CD4-positive, alpha-beta T cell treated with Interleukin-6 at 100 ng/mL for 8 hours (primary cell): ENCODE results near the gene CASZ1.

Experiments
- DNase-seq: peaks from one replicate; pipeline ENCODE4 v3.0.0-alpha.2; 2020; ENCODE audit warnings: mixed read lengths, low spot score

The CASZ1 gene

DNA sequence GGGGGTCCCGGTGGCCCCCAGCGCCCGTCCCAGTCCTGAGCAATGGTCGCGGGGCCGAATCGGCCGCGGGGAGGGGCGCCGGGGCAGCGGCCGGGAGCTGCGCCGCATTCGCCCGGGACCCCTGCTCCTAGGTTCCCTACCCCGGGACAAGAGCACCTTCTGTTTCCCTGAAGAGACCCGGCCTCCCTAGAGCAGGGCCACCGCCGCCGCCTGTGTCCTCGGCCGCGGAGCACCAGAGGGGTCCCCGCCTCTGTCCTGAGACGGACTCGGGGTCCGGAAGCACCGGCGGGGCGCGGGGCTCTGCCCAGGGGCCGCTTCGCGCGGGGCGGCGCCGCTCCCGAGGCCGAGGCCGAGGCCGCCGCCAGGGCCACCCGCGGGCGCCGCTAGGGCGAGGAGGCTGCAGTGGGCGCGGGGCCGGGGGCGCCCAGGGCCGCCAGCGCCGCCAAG, 157.9 kb downstream of the CASZ1 start:
- no peak for DNase-seq

DNA sequence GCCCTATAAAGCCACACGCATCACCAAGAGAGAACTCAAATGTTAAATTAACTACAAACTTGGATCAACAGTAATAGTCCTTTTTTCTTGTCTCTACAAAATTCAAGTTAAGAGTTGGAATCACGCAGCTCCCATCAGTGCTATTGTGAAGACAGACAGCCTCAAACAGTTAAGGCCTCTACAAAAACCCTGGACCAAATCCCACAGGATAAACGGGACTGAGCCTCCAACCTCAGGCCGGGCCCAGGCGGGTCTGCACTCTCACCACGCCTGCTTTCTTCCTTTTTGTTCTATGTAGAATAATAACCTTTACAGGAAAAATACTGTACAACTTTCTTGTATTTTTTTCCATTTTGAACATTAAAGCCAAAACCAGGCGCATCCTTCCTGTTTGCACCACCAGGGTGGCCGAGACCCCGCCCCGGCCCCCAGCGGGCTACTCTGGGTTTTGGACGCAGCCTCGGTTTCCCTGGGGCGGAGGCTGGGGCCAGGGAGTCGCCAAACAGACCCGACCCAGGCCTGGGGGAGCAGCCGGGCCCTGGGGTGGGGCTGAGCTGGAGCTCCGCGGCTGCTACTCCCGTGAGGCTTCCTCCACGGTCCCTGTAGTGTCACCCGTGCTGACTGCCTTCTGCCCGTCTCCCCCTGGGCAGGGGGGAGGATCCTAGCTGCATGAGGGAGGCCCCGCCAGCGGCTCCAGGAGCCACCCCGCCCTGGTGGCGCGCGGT, 158.4 kb downstream of the CASZ1 start:
- no peak for DNase-seq

DNA sequence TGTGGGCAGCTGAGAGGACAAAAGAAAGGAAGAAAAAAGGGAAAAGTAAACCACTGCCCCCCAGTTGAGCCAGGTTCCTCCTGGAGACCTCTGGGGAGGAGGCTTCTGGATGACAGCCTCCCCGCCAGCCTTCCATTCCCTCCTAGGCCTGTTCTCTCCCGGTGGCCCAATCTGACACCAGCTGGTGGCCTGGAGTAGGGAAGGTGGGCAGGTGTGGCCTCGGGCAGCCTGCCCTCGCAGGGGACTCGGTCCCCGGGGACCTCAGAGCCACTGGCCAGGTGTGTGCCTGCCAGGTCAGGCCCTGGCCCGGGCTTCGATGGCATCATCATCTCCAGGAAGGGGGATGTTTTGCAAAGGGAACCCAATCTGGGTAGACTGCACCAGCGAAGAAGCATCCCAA, 159.0 kb downstream of the CASZ1 start:
- no peak for DNase-seq

DNA sequence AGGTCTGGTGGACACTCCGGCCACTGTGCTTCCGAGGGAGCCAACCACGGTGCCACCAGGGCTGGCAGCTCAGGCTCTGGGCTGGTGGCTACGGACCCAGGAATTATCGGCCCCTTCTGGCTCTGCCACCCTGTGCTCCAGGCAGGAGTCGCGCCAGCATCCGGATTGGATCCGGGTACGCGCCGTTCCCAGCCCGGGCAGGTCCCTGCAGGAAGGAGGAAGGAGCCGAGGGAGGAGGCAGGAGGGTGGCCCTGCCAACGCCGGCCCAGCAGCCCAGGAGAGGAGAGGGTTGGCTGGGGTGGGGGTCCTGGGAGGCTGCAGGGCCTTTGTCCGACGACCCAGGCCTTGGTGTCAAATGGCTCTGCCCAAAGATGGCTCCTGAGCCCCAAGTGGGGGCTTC, 160.5 kb downstream of the CASZ1 start:
- no peak for DNase-seq

DNA sequence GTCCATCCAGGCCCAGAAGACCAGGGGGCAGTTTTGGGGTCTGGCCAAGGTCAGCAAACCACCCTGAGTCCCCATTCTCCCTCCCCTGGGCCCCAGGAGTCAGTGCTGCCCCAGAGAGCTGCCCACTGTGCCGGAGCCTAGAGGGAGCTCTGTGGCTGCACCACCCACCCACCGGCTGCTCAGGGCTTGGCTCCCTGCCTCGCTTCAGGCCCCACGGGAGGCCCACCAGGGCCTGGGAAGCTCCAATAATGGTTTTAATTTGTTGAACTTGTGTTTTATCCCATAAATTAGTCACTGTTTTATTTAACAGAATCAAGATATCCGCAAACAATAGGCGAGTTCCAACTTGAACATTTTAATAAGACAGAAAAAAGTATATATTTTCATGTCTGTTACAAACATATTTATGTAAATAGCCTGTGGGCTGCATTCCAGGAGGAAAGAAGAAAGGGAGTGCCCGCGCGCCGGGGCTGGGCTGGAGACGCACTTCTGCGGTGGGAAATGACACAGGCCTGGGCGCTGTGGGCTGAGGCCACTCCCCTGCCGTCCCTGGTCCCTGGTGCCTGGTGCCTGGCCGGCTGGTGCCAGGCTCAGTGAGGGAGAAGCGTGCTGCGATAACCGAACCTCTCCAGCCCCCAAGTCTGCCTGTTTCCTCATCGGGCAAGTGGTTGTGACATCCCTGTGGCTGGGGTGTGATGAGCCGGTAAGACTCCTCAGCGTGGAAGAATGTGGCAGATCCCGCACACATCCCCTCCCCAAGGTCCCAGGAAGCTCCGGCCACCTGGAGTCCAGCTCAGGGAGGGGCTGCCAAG, 161.2 kb downstream of the CASZ1 start:
- no peak for DNase-seq

DNA sequence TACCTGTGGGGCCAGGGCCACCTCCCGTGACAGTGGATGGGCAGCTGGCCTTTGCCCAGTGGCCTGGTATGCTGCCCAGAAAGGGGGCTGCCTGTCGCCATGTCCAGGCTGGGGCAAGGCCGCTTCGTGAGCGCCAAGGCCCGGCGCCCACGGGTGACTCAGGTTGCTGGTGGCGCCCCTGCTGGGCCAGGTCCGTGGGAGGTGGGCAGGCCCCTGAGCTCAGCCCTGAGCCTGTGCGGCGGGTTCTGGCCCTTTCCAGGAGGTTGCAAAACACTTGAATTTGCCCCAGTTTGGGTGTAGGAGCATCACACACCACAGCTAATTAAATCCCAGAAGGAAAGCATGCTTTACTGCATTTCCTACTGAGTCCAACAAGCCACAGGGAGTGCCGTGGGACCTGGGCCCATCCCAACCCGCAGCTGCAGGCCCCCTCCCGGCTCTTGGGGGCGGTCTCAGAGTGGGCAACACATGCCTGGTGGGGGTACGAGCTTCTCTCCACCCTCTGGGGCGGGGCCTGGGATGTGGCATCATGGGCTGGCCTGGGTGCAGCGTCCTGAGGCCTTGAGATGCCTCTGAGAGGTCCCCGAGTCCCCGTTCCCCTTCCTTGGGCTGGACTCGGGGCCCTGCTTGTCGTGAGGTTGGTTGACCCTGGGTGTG, 161.9 kb downstream of the CASZ1 start:
- no peak for DNase-seq

DNA sequence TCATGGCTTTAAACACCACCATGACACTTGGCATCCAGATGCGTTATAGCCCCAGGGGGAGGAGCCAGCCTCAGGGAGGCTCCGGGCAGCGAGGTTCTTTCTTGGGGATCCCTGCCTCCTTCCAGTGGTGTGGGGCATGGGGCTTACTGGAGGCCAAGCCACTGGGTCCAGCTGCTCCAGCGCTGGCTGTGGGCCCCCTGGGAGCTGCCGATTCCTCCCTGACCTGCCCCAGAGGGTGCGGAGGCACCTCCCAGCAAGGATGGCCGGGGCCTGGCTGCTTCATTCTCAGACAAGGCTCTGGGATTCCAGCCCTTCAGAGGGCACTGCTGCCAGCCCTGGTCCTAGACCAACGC, 162.4 kb downstream of the CASZ1 start:
- DNase-seq: no peak

DNA sequence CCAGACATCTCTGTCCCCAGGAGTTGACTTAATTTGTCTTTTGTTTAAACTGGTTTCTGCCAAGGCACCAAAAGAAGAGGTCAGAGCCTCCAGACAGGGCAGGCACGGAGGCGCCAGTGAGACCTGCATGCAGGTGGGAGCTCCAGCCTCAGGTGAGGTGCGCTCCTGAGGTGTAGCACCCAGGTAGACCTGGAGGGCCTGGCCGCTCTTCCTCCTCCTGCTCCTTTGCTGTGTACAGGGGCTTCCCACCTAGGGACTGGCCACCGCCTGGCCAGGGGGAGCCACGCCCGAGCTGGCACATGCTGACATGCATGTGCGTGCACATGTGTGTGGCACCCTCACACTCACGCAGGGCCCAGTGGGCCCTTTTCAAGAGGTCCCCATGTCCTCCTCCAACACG, 163.0 kb downstream of the CASZ1 start:
- no peak for DNase-seq

DNA sequence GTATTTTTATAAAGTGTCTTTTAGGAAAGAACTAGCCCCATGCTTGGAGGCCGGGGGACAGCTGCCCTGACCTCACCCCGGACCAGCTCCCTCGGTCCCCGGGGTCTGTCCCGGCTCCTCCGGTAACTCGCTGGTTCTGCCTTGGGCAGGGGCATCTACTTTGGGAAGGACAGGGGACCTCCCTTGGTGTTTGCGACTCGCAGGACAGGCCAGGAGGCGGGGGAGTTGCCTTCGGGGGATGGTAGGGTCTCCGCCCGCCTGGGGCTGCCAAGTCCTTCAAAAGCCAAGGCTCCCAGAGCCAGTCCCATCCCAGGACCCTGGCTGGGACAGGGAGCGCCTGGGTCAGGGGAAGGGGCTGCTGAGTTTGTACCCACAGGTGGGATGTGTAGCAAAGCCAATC, 163.8 kb downstream of the CASZ1 start:
- DNase-seq: no peak

DNA sequence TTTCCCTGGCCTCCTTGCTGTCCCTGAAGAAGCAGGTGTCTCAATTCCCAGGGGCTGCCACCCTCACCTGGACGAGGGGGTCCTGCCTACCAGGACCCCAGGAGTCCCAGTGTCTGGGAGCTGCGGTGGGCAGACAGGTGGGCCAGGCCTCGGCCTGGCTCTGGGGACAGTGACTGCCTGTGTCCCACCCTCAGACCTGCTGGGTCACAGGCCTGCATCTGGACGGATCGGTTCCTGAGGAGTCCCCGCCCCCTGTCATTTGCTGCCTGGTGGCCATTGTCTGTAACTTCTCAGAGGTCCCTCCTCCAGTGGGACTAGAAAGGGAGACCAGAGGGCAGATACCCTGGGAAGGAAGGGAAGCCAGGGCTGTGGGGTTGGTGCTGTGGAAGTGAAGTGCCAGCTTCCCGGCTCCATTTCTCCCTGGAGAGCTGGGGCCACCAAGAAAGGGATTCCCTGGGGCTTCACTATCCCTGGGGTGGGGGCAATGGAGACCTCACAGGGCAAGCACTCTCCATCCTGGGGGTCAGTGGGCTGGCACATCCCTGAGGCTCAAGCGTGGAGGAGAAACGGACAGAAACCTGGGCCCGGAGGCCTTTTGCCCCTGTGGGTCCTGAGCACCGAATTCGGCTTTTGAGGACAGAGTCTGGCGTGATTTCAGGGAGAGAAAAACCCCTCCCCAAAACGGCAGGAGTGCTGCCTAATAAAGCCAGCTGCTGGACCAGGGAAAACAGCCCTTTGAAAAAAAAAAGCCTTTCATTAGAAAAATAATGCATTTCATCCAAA, 164.4 kb downstream of the CASZ1 start:
- DNase-seq: no peak

DNA sequence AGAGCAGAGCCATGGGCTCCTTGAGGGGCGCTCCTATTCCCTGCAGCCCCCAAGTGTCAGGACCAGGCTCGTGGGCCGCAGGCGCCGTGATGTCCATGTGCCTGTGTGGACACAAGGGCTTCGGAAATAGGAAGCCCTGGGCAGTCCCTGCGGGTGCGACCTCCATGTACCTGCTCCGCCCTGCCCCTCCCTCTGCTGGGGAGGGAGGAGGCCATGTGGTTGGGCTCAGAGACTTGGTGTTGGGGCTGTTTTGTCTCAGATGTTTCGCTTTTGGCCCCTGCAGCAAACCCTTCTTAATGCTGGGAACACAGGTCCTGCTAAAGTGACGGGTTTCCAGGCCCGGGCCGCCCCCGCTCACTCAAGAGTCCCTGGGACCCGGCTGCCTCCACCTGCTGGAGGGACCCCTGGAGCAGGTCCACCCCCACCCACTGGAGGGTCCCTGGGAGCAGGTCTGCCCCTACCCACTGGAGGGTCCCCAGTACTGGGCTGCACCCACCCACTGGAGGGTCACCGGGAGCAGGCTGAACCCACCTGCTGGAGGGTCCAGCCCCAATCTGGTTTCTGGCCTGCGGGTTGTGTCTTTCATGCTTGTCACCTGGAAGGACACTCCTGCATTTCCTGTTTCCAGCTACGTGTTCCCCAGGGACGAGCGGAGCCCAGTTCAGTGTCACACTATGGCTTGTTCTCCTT, 165.2 kb downstream of the CASZ1 start:
- DNase-seq: no peak

DNA sequence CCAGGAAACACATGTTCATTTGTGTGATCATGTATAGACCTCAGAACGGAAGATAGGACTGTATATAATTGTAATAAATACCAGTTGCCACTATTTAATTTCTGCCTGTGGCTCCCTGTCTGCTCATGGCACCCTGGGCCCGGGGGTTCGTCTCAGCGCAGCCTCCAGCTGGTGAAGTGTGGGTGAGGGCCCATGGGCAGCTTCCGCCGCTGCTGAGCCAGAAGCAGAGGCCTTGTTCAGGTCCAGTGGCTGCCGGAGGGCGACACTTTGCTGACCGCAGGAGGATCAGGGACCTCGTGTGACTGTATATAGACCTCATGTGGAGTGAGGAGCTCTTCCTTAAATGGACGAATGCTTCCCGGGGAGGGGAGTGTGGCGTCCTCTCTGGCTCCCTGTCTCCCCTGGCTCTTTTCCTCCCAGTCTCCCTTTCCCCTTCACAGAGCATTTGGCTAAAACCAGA, 165.8 kb downstream of the CASZ1 start:
- no peak for DNase-seq

DNA sequence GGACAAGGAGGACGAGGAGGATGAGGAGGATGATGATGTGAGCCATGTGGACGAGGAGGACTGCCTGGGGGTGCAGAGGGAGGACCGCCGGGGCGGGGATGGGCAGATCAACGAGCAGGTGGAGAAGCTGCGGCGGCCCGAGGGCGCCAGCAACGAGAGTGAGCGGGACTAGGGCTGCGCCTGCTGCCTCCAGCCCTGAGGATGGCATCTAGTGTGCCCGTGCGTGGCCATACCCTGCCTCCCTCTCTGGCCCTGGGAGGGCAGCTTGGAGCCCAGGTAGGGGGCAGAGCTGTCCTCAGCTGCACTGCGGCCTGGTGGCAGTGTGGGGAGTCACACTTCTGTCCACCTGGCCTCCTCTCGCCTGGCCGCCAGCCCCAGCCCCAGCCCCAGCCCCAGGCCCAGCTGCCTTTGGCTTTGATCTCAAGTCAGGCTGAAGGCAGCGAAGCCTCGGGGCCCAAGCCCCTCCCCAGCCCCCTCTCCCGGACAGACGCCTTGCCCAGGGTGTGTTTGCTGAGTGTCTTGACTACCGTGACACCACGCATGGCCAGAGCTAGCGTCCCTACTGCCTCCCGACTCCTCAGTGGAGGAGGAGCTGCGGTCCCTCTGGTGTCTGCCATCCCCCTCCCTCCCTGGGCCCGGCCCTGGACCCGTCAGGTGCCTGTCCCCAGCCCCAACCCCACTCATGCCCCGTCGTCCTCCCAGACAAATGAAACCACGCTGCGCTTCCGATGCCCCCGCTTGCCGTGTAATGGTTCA, 166.5 kb downstream of the CASZ1 start:
- DNase-seq: no peak

DNA sequence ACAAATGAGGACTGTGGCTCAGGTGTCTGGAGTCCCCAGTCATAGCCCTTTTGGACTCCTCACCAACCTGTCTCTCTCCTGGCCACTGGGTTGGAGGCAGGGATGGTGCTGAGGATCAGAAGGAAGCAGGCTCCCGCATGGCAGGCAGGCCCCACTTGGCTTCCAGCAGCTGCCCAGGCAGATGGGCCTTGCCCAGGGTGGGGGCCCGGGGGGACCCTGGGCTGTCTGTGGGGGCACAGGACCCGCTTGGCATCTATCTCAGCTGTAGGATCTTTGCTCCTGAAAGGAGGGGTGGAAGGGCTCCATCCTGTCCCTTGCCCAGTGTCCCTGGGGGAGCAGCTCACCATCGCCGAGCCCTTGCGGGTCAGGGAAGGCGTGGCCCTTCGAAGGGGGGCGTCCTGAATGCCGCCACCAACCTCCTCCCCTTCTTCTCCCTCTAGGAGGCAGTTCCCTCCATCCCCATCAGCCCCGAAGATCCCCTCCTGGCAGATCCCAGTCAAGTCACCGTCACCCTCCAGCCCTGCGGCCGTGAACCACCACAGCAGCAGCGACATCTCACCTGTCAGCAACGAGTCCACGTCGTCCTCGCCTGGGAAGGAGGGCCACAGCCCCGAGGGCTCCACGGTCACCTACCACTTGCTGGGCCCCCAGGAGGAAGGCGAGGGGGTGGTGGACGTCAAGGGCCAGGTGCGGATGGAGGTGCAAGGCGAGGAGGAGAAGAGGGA, 167.2 kb downstream of the CASZ1 start:
- no peak for DNase-seq

DNA sequence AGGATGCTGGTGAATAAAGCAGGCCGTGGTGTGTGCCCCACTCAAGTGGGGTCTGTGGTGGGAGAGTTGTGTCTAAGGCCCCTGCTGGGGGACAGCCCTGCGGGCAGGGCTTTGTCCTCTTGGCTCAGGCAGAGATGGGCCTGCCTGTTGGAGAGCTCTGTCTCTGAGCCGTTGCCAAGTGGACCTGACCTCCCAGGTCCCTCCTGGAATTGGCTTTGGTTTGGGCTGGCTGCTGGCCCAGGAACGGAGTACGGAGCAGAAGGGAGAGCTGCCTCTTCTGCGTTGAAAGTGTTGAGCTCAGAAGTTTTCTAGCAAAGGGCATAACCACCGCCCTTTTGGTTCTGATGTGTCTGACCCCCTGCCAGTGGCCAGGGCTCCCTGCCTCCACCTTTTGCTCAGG, 167.8 kb downstream of the CASZ1 start:
- DNase-seq: no peak

DNA sequence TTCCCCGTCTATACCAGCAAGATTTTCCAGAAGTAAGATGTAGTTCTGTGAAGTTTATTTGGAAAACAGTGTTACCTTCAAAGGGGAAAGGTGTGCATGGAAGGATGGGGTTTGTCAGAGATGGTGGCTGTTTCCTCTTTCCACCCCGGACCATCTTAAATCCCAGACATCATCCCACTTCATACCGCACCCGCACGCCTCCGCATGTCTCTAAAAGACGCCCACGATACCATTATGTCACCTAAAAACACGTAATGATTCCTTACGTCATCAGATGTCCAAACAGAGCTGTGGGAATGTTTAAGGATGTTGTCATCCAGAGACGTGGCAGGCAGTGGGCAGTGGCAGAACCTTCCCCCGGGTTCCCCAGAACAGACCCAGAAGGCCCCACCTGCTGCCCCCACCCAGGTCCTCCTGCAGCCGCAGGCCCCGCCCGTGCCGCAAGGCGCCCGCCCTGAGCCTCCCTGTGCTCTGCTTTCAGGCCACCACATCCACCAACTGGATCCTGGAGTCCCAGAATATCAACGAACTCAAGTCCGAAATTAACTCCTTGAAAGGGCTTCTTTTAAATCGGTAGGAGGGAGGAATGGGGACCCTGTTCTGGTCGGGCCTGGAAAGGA, 169.5 kb downstream of the CASZ1 start:
- DNase-seq: no peak

DNA sequence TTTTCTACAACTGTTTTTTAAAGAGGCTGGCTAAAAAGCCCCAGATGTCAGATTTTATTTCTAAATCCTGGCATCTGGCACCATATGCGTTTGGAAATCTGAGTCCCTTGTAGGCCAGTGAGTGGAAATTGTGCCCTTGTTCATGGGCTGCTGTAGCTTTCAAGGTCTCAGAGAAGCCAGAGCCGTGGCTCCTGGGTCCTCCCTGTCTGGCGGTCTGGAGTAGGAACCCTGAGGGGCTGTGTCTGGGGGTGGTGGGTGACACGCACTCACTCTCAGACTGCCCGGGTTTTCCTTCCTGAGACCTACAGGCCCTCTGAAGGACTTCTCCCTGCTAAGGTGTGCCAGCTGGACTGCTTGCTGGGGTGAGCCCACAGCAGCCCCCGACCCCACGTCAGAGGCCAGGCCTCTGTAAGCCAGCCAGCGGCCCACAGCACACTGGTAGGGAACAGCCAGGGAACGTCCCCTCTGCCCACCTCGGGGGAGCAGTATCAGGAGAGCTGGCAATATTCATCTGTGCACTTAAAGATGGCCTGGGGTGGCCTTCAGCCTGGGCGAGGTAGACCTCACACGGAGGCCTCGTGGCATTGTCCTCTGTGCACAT, 170.2 kb downstream of the CASZ1 start:
- DNase-seq: no peak

DNA sequence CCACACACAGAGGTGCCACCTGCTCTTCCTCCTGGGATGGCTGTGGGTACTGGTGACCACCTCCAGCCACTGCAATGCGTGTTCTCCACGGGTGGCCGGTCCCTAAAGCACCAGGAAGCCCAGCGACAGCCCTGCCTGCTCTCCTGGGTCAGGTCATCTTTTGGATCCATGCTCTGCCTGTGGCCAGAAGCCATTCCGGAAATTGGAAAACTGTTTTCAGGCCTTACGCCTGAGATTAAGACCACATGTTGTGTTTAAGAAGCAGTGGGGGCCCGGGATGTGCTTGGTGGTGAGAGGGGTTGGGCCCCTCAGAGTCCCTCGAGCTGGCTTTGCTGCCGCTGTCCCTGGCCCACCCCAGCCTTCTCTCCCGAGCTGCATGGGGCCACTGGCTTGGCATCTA, 170.9 kb downstream of the CASZ1 start:
- no peak for DNase-seq

DNA sequence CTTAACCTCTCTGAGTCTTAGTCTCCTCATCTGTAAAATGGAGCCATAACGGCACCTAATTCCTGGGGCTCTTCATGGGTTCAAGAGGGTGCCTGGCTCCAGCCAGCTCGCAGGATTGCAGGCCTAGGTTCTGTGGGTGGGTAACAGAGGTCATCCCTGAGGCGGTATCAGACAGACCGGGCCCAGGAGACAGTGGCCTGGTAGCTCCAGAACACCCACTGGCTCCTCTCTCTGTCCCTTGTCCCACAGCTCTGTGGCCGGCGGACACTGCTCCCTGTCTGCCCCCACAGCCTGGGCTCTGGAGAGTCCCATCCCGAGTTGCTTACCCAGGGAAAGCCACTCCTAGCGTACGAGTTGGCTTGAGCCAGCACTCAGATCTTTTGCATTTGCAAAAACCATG, 171.4 kb downstream of the CASZ1 start:
- no peak for DNase-seq
